H9 (cell line): ENCODE measurements around the gene GAP43. TPM values are rescaled to one million over a fixed set of nuclear protein-coding genes. Genes with fewer than 3 reads are reported as not detected.

Experiments used
- DNase-seq: peaks from one replicate; pipeline ENCODE4 v3.0.0-alpha.2; 2017
- H2AFZ ChIP-seq: one replicate; pipeline ENCODE4 v1.6.1; 2013; ENCODE audit warnings: mild to moderate bottlenecking, low read length, control low read depth, moderate library complexity
- H2AK5ac ChIP-seq: 2 replicates; pipeline ENCODE4 v1.6.1; 2013; ENCODE audit warnings: low read length, control low read depth, mixed read lengths; ENCODE audit not compliant: insufficient read length
- H2BK120ac ChIP-seq: one replicate; pipeline ENCODE4 v1.6.1; 2013; ENCODE audit warnings: low read depth, mild to moderate bottlenecking, low read length, control low read depth, inconsistent platforms; ENCODE audit not compliant: poor library complexity, severe bottlenecking
- H2BK12ac ChIP-seq: 2 replicates; pipeline ENCODE4 v1.6.1; 2013; ENCODE audit warnings: low read length, control low read depth, mixed read lengths, low read depth; ENCODE audit not compliant: insufficient read length
- H2BK15ac ChIP-seq: 2 replicates; pipeline ENCODE4 v1.6.1; 2013; ENCODE audit warnings: low read depth, low read length, control low read depth
- H2BK20ac ChIP-seq: one replicate; pipeline ENCODE4 v1.6.1; 2013; ENCODE audit warnings: low read depth, mild to moderate bottlenecking, low read length, control low read depth, inconsistent platforms; ENCODE audit not compliant: poor library complexity, severe bottlenecking
- H2BK5ac ChIP-seq: 2 replicates; pipeline ENCODE4 v1.6.1; 2013; ENCODE audit warnings: low read length, control low read depth, mixed read lengths; ENCODE audit not compliant: insufficient read length
- H3K14ac ChIP-seq: 2 replicates; pipeline ENCODE4 v1.6.1; 2013; ENCODE audit warnings: low read length, control low read depth; ENCODE audit not compliant: insufficient read depth
- H3K18ac ChIP-seq: 2 replicates; pipeline ENCODE4 v1.6.1; 2013; ENCODE audit warnings: low read depth, mild to moderate bottlenecking, mixed read lengths, low read length, control low read depth; ENCODE audit not compliant: insufficient read length
- H3K23ac ChIP-seq: 2 replicates; pipeline ENCODE4 v1.6.1; 2013; ENCODE audit warnings: low read length, control low read depth, mixed read lengths, low read depth; ENCODE audit not compliant: insufficient read length
- H3K23me2 ChIP-seq: 2 replicates; pipeline ENCODE4 v1.6.1; 2013; ENCODE audit warnings: low read depth, mild to moderate bottlenecking, mixed read lengths, low read length, control low read depth; ENCODE audit not compliant: insufficient read length, poor library complexity, severe bottlenecking
- H3K27ac ChIP-seq: 2 replicates; pipeline ENCODE4 v1.5.1; 2013; ENCODE audit warnings: low read length, control low read depth, mixed read lengths, low read depth; ENCODE audit not compliant: insufficient read length
- H3K27me3 ChIP-seq: 2 replicates; pipeline ENCODE4 v1.6.1; 2013; ENCODE audit warnings: low read length, control low read depth, inconsistent platforms; ENCODE audit not compliant: insufficient read depth
- H3K4ac ChIP-seq: 2 replicates; pipeline ENCODE4 v1.6.1; 2013; ENCODE audit warnings: low read depth, mild to moderate bottlenecking, control low read depth, inconsistent platforms, low read length, moderate library complexity
- H3K4me1 ChIP-seq: 2 replicates; pipeline ENCODE4 v1.6.1; 2013; ENCODE audit warnings: low read length, control low read depth, inconsistent platforms; ENCODE audit not compliant: insufficient read depth
- H3K4me2 ChIP-seq: 2 replicates; pipeline ENCODE4 v1.6.1; 2013; ENCODE audit warnings: low read length, control low read depth, mixed read lengths; ENCODE audit not compliant: insufficient read length, insufficient read depth
- H3K56ac ChIP-seq: 2 replicates; pipeline ENCODE4 v1.6.1; 2013; ENCODE audit warnings: low read depth, mild to moderate bottlenecking, mixed read lengths, low read length, control low read depth; ENCODE audit not compliant: insufficient read length
- H3K79me1 ChIP-seq: 2 replicates; pipeline ENCODE4 v1.6.1; 2013; ENCODE audit warnings: low read depth, mild to moderate bottlenecking, moderate library complexity, low read length, control low read depth, inconsistent platforms; ENCODE audit not compliant: insufficient read depth, poor library complexity, severe bottlenecking
- H3K79me2 ChIP-seq: 2 replicates; pipeline ENCODE4 v1.6.1; 2013; ENCODE audit warnings: low read length, control low read depth, inconsistent platforms; ENCODE audit not compliant: insufficient read depth
- H3K9ac ChIP-seq: 2 replicates; pipeline ENCODE4 v1.6.1; 2013; ENCODE audit warnings: low read length, control low read depth, mixed read lengths; ENCODE audit not compliant: insufficient read length; ENCODE audit errors: extremely low read depth
- H3K9me3 ChIP-seq: one replicate; pipeline ENCODE4 v1.6.1; 2013; ENCODE audit warnings: low read depth, low read length, inconsistent platforms; ENCODE audit not compliant: control insufficient read depth
- H3T11ph ChIP-seq: one replicate; pipeline ENCODE4 v1.6.1; 2013; ENCODE audit warnings: mild to moderate bottlenecking, low read length, control low read depth, inconsistent platforms
- H4K20me1 ChIP-seq: one replicate; pipeline ENCODE4 v1.6.1; 2013; ENCODE audit not compliant: control insufficient read depth, insufficient read length, insufficient read depth
- H4K5ac ChIP-seq: 2 replicates; pipeline ENCODE4 v1.6.1; 2013; ENCODE audit warnings: low read depth, mild to moderate bottlenecking, mixed read lengths, low read length, control low read depth; ENCODE audit not compliant: insufficient read length
- H4K8ac ChIP-seq: replicated peaks from 2 replicates; pipeline ENCODE4 v1.6.1; 2013; ENCODE audit warnings: low read length, control low read depth, mixed read lengths, low read depth; ENCODE audit not compliant: insufficient read length
- H4K91ac ChIP-seq: 2 replicates; pipeline ENCODE4 v1.6.1; 2013; ENCODE audit warnings: low read depth, mild to moderate bottlenecking, moderate library complexity, mixed read lengths, low read length, control low read depth; ENCODE audit not compliant: insufficient read length
- H3K27ac Mint-ChIP-seq, 3 experiments: 2 replicates in 2 of 3; 3 replicates in 1 of 3; pipeline ENCODE4 v1.8.0; 2020 to 2021; ENCODE audit warnings: mixed read lengths in 3 of 3, mild to moderate bottlenecking in 1 of 3, moderate library complexity in 1 of 3
- H3K27me3 Mint-ChIP-seq: 2 replicates; pipeline ENCODE4 v1.8.0; 2021; ENCODE audit warnings: low read depth, mild to moderate bottlenecking, moderate library complexity, mixed read lengths
- H3K36me3 Mint-ChIP-seq, 3 experiments: 2 replicates in 2 of 3; 3 replicates in 1 of 3; pipeline ENCODE4 v1.8.0; 2020 to 2021; ENCODE audit warnings: low read depth in 3 of 3, mixed read lengths in 3 of 3; ENCODE audit not compliant: insufficient read depth in 1 of 3
- H3K4me1 Mint-ChIP-seq, 2 experiments: 2 replicates each; pipeline ENCODE4 v1.8.0; 2020; ENCODE audit warnings: mixed read lengths in 2 of 2
- H3K4me3 Mint-ChIP-seq, 2 experiments: 2 replicates in 1 of 2; 3 replicates in 1 of 2; pipeline ENCODE4 v1.8.0; 2020 to 2021; ENCODE audit warnings: mild to moderate bottlenecking in 2 of 2, mixed read lengths in 2 of 2, moderate library complexity in 1 of 2
- H3K9me3 Mint-ChIP-seq, 2 experiments: 2 replicates in 1 of 2; 3 replicates in 1 of 2; pipeline ENCODE4 v1.8.0; 2020; ENCODE audit warnings: mild to moderate bottlenecking in 2 of 2, mixed read lengths in 2 of 2, moderate library complexity in 1 of 2
- WGBS: extraction: QIAGEN DNeasy Blood & Tissue Kit; methylation state at CpG from one replicate; pipeline ENCODE4 v1.1.7; 2013; ENCODE audit warnings: missing lambda C conversion rate, low lambda C conversion rate, mixed read lengths; ENCODE audit not compliant: insufficient read length; ENCODE audit errors: extremely low coverage; 5-methylcytosine and 5-hydroxymethylcytosine counted together
- total RNA-seq: library from RNA; stranded (reverse); gene quantifications from 2 replicates; pipeline ENCODE4 v1.2.1, GENCODE V29; 2021
- TF ChIP-seq, protein P1 (sequence below): fragments of 200-600 bp; sonication (generic); conservative IDR thresholded peaks from 3 replicates; pipeline ENCODE4 v1.8.0; 2021; ENCODE audit warnings: antibody characterized with exemption, mild to moderate bottlenecking

The GAP43 gene
- total RNA-seq, 1 experiment from 2014 or later: 12.8 TPM

DNA sequence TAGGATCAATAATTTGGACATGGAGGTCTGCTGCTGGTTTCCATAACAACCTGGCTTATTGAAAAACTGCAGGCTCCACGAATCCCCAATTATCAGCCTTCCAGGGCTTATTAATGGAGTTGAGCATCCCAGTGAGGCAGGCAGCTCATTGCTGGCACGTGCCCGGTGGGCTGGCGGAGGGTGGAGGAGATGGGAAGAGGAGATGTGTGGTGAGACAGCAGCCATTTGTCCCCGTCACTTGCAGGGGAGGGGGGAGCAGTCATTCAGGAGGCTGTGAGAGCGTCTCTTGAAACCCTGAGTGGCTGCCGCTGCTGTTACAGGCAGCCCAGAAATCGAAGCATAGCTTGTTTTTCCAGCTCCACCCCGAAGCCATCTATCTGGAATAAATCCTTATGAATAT lies 70.6 kb downstream of the GAP43 start:
- Histone ChIP-seq H3K4me2 (no peak overlapping the region), H2AFZ (no peak overlapping the region), H3K23ac (no peak overlapping the region), H3K4me1 (peaks cover 2% of the 10 kb centered on the region; the same call in 1 of the 2 replicates), H2BK20ac (no peak overlapping the region), H4K91ac (no peak overlapping the region), H2BK120ac (no peak overlapping the region), H4K20me1 (no peaks in the 10 kb centered on the region), H3K14ac (no peak overlapping the region), H4K8ac (no peak overlapping the region), H3K79me1 (no peaks in the 10 kb centered on the region), H3K27me3 (no peaks in the 10 kb centered on the region), H3K27ac (no peak overlapping the region), H3K4ac (no peak overlapping the region), H3K56ac (no peak overlapping the region), H3K18ac (no peak overlapping the region), H2AK5ac (no peak overlapping the region), H4K5ac (no peak overlapping the region), H2BK5ac (no peak overlapping the region), H3K79me2 (no peaks in the 10 kb centered on the region), H3K9me3 (no peaks in the 10 kb centered on the region), H3T11ph (no peak overlapping the region), H2BK15ac (no peak overlapping the region), H3K23me2 (no peaks in the 10 kb centered on the region), H2BK12ac (no peak overlapping the region), H3K9ac (no peak overlapping the region)
- DNase-seq: no peak
- H3K36me3 Mint-ChIP-seq: no peaks in the 10 kb centered on the region
- H3K9me3 Mint-ChIP-seq: no peaks in the 10 kb centered on the region
- H3K27ac Mint-ChIP-seq: peak overlapping the region in 1 of 3 experiments; percentile 42; a peak in 1 of 7 replicates
- H3K27me3 Mint-ChIP-seq: no peaks in the 10 kb centered on the region
- H3K4me3 Mint-ChIP-seq: no peak overlapping the region
- no CpG with 5 or more reads among the region's 9 CpGs for WGBS
- TF ChIP-seq, protein P1, sequence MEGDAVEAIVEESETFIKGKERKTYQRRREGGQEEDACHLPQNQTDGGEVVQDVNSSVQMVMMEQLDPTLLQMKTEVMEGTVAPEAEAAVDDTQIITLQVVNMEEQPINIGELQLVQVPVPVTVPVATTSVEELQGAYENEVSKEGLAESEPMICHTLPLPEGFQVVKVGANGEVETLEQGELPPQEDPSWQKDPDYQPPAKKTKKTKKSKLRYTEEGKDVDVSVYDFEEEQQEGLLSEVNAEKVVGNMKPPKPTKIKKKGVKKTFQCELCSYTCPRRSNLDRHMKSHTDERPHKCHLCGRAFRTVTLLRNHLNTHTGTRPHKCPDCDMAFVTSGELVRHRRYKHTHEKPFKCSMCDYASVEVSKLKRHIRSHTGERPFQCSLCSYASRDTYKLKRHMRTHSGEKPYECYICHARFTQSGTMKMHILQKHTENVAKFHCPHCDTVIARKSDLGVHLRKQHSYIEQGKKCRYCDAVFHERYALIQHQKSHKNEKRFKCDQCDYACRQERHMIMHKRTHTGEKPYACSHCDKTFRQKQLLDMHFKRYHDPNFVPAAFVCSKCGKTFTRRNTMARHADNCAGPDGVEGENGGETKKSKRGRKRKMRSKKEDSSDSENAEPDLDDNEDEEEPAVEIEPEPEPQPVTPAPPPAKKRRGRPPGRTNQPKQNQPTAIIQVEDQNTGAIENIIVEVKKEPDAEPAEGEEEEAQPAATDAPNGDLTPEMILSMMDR: no peak
- H3K4me1 Mint-ChIP-seq: peaks cover 10 to 26% of the 10 kb centered on the region in 2 experiments
